Islet precursor cell (in vitro differentiated cells): ENCODE data around the gene ARRDC2.
"Not testable (repeated sequence)": the region's sequence is repeated elsewhere in the genome, so short reads cannot be mapped to it uniquely, and the experiment has no call there.

Source experiments
- DNase-seq: peaks from one replicate; pipeline ENCODE4 v3.0.0-alpha.2; 2018

The ARRDC2 gene

DNA sequence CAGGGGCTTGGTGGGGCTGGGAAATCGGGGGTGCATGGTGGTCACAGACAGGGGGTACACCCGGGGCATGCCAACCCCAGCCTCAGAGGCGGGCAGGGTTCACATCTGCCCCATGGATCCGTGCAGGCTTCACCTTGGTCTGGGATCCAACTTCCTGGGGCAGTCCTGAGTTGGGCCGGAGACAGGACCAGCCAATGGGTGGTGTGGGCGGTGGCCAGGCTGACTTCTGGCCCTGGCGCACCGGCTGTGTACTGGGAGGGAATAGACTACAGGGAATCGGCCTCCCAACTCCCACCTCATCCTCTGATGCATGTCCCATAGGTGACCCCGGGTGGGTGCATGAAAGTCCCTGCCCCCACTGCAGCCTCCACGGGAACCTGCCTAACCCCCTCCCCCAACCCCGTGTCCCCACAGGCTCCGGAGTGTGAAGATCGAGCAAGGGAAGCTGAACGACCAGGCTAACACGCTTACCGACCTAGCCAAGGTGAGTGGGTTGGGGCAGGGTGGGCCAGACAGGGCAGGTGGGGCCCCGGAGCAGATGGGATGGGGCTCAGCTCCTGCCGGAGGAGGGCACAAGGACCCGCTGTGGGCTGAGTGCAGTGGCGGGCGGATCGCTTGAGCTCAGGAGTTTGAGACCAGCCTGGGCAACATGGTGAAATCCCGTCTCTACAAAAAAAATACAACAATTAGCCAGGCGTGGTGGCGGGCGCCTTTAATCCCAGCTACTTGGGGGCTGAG is 14.7 kb upstream of the ARRDC2 start:
- no peak for DNase-seq

DNA sequence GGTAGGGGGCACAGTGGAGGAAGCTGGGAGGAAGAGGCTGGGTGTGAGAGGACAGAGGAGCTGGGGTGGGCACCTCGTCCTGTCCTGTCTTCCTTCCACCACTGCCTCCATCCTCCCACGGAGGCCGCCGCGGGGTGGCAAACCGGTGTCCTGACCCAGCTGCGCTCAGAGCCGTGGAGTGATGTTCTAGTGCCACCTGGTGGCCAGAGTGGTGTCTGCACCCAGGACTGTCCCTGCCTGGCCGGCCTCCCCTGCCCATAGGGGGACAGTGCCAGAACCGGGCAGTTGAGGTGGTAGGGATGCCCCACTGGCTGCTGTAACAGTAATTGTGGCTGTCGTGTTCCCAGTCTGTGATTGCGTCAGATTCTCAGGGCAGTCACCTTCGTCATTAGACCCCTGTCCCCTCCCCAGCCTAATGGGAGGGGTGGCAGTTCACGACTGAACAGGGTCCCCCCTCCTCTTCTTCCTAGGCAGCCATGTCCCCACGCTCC is 11.1 kb upstream of the ARRDC2 start:
- DNase-seq = peak; percentile 90

DNA sequence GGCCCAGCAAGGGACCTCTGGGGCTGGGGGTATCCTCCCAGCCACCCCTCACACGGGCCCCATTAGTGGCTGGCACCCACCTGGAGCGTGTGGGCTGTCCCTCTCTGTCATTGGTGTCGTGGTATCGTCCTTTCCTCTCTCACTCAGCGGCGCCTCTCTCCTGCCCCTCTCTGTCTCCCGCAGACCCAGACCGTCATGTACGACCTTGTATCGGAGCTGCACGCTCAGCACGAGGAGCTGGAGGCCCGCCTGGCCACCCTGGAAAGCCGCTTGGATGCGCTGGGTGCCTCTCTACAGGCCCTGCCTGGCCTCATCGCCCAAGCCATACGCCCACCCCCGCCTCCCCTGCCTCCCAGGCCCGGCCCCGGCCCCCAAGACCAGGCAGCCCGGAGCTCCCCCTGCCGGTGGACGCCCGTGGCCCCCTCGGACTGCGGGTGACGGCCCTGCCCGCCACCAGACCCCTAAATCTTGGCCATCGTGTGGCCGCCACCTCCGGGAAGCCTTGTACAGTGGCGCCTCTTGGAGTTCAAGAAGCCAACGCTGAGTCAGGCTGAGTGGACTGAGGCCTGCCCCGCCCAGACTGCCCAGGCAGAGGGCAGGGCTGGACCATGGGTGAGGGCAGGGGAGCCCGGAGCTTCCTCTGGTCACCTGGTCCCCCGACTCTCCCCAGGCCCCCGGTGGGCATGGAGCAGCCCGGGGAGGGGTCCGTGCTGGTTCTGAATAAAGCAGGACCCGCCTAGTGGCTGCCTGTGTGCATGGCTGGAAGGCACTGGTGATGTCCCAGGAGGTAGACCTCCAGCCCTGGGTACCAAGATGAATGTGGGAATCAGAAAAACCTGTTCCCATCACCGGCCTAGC is 9.8 kb upstream of the ARRDC2 start:
- DNase-seq = peak; percentile 64

DNA sequence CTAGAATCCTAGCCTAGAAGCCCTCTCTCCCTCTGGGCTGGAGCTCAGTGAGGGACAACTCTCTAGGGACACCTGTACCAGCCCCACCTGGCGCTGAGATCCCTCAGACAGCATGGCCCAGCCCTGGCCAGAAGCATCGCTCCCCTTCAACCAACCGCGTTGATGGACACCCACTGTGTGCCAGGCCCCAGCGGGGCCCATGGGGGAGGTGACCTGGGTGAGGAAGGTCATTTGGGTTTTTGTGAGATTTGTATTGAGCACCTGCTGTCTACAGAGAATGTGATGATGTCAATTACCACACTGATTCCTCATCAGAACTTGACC is 9.2 kb upstream of the ARRDC2 start:
- no peak for DNase-seq

DNA sequence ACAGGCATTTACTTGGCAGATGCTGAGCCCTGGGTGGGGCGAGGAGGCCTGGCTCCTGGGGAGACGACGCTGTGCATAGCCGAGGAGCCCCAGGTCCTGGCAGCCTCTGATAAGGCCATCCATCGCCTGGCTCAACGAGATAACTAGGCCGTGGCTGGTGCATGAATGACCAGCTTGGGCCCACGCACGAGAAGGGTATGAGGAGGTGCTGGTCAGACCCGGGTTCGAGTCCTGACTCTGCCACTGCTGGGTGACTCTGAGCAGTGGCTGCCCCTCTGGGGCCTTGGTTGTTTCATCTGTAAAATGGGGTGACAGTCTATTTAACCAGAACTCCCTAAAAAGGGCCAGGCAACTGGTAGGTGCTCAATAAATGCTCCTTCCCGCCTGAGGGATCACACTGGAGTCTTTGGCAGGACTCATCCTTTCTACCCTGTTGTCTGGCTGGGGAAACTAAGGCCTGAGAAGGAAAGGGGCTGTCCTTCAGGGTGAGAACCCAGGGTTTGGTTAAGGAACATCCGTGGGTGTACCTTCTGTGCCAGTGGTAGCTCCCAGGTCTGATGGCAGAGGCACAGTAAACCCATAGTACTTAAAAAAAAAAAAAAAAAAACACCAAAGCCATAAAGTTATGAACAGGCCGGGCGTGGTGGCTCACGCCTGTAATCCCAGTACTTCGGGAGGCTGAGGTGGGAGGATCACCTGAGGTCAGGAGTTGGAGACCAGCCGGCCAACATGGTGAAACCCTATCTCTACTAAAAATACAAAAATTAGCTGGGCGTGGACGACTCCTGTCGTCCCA is 8.1 kb upstream of the ARRDC2 start:
- no peak for DNase-seq

DNA sequence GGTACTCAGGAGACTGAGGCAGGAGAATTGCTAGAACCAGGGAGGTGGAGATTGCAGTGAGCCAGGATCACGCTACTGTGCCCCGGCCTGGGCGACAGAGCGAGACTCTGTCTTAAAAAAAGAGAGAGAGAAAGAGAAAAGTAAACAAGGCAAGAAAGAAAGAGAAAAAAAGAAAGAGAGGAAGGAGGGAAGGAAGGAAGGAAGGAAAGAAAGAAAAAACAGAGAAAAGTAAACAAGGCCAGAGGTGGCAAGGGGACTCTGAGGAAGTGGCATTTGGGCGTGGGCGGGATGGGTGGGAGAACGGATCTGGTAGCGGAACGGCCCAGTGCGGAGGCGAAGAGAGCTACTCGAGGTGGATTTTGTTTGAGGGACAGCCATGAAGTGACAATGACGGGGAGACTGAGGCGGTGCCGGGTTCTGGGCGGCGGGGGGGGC is 7.5 kb upstream of the ARRDC2 start:
- DNase-seq = no peak

DNA sequence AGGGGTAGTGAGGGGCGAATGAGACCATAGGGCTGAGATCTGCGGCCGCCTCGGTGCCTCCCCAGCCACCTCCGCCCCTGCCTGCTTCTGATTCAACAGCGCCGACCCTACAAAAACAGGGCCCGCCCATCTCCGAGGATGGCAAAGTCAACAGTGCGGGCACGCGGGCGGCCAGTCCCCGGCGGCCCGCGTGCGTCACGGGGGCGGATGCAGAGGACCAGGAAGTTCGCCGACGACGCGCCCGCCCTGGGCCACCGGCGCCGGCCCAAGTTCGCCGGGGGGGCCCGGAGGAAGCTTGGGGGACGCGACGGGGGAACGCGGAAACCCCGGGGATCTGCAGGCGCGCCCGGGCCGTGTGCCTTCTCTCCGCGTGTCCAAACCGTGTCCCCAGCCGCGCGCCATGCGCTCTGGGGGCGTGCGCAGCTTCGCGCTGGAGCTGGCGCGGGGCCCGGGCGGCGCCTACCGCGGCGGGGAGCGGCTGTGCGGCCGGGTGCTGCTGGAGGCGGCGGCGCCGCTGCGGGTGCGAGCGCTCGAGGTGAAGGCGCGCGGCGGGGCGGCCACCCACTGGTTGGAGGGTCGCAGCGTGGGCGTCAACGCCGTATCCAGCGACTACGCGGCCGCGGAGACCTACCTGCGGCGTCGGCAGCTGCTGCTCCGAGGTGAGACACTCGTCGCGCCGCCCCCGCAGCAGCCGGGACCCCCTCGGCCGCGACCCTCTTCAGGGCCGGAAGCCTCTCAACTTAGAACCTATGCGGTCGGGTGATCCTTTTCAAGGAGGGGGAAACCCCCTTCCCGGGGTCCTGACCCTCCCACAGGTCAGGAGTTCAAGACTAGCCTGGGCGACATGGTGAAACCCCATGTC is 6.8 kb upstream of the ARRDC2 start:
- DNase-seq = peak; percentile 79

DNA sequence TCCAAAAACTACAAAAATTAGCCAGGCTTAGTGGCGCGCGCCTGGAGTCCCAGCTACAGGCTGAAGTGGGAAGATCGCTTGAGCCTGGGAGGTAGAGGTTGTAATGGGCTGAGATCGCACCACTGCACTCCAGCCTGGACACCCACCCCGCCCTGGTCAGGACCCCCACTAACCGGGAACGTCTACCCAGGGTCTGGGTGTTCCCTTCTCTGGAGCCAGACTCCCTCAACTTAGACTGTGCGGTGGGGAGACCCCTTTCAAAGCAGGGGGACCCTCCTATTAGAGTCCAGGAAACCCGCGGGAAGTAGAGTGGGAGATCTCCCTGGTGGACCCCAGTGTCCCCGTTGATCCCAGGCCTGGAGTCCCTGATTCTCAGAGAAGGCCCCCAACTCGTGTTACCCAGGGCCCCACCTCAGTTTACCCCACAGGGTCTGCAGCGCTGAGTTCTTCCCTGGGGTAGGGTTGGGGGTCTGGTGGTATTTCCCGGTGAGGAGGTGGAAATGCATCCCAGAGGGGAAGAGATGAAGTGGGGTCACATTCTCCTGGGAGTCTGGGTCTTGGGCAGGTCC is 6.1 kb upstream of the ARRDC2 start:
- no peak for DNase-seq

DNA sequence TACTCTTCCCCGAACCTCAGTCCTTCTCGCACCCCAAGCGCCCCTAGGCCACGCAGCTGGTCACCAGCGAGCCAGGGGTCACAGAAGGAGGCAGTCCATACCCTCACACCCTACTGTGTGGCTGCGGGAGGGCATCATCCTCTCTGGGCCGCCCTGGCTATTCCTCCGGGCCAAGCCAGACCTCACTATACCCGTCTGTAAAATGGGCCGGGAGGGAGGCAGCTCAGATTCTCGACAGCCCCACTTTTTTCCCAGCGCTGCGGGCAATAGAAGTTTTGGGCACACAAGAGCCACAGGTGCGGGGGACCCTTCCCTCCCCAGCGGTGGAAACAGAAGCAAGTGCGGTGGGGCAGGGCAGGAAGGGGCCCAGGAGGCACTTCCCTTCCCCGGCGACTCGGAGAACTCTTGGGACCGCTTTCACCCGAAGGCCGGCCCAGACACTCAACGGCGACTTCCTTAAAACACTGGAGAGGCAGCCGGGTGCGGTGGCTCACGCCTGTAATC is 5.6 kb upstream of the ARRDC2 start:
- no peak for DNase-seq

DNA sequence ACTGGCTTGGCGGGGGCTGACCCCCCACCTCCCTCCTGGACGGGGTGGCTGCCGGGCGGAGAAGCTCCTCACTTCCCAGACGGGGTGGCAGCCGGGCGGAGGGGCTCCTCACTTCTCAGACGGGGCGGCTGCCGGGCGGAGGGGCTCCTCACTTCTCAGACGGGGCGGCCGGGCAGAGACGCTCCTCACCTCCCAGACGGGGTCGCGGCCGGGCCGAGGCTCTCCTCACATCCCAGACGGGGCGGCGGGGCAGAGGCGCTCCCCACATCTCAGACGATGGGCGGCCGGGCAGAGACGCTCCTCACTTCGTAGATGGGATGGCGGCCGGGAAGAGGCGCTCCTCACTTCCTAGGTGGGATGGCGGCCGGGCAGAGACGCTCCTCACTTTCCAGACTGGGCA is 2.2 kb upstream of the ARRDC2 start:
- not testable (repeated sequence) for DNase-seq

DNA sequence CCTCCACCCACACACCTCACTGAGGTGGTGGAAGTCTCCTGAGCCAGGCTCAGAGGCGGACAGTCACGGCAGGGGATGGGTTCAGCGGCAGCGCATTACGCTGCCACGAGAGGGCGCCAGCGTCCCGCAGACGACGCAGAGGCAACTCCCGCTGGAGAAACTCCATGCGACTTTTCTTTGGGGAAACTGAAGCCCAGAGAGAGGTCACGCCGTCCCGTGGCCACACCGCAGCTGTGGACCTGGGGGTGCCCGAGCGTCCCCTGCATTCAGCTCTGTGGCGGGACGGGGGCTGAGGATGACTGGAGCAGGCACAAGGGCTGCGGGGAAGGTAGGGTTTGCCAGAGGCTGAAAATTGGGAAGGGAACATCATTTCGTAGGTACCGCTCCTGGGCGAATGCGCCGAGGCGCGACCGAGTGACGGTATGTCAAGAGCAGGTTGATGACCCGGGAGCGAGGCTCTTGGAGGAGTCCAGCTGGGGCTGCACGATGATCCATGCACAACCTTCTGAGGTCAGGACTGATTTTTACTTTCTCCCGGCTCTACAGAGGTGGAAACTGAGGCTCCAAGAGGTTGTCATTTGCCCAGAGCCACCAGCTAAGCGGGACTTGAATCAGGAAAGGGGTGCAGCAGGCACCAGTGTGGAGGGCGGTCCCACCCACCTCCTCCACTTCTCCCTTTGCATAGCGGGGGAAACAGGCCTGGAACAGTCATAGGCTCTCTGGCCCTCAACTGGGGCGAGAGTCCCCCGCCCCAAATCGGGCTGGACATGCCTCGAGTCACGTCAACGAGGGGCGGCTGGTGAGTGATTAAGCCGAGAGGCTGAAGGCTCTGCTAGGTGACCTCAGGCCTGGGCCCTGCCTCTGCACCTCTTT is 690 bp upstream of the ARRDC2 start:
- peak; percentile 89 for DNase-seq

DNA sequence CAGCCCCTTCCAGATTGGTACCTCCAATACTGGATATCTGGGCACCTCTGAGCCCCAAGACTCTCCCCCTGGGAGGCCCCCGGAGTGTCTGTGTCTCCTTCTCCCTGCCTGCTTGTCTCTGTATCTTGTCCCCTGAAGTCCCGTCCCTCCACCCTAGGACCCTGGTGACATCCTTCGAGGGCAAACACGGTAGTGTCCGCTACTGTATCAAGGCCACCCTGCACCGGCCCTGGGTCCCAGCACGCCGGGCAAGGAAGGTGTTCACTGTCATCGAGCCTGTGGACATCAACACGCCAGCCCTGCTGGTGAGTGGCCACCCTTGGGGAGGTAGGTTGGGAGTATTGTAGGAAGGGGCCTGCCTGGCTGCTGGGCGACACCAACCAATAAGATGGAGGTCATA is 844 bp downstream of the ARRDC2 start:
- DNase-seq = no peak

DNA sequence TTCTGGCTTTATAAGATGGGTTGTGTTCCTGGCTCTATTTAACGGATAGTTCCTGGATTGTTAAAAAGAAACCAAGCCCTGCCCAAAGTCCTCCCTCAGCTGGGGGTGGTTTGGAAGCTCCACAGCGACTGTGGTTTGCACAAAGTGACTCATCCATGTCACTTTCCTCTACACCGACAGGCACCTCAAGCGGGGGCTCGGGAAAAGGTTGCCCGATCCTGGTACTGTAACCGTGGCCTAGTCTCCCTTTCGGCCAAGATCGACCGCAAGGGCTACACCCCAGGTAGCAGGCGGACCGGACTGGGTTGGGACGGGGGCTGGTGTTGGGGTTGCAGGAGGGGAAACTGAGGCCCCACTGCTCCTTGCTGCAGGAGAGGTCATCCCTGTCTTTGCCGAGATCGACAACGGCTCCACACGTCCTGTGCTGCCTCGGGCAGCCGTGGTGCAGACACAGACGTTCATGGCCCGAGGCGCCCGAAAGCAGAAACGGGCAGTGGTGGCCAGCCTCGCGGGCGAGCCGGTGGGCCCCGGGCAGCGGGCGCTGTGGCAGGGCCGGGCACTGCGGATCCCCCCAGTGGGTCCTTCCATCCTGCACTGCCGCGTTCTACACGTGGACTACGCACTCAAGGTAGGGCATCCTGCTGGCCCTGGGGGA is 1.6 kb downstream of the ARRDC2 start:
- no peak for DNase-seq

DNA sequence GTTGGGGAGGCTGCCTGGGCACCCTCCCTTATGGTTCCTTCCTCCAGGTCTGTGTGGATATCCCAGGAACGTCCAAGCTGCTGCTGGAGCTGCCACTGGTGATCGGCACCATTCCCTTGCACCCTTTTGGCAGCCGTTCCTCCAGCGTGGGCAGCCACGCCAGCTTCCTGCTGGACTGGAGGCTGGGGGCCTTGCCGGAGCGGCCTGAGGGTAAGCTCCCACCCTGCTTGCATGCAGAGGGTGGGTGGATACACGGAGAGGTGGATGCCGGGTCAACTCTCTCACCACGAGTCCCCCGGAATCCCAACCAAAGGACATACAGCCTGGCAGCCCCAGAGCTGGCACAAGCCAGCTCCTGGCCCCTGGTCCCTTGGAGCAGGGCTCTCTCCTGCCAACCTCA is 2.2 kb downstream of the ARRDC2 start:
- DNase-seq = no peak

DNA sequence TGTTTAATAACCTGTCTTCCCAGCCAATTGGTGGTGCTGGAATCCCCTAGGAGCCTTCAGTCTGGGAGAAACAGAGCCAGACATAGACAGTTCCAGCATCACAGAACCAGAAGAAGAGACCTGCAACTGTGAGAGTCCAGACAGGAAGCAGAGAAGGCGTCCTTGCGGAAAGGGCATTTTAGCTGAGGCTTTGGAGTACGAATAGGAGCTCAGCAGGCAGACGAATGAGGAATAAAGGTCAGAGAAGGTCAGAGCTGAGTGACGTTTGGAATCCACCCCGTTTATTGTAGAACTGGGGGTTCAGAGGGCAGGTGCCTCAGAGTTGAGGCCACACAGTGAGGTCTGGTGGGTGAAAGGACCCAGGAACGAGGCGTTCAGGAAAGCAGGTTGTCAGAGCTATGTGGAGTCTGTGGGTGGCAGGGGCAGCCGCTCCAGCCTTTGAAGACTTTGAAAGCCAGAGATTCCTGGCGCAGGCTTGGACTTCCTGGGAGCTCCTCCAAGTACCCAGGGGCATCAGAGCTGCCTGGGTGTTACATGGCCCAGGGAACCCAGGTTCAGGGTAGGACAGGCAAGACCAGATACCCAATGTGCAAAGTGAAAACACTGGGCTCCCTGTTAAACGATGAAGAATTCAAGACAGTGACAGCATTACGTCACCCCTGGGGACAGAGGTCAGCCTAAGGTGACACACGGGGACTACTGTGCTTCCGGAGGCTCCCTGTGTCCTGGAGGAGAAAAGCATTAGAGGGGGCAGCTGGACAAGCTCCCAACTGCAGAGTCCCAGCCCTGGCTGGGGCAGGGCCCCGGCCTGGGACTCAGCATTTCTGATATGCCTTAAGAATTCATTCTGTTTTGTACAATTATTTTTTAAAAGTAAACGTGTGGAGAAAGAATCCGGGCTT is 5.5 kb downstream of the ARRDC2 start:
- no peak for DNase-seq

DNA sequence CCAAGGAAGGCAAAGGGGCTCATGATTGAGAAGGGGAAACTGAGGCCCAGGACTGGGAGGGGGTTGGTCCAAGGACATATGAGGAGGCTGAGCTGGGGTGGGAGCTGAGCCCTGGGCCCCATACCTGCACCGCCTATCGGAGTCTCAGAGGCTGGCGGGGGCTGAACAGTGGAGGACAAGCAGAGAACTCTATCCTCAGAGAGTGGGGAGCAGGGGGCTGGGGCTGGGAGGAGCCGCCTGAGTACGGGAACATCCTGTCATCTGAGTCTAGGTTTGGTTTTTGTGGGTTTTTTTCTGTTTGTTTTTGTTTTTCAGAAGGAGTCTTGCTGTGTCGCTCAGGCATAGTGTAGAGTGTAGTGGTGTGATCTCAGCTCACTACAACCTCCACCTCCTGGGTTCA is 6.2 kb downstream of the ARRDC2 start:
- DNase-seq = no peak

DNA sequence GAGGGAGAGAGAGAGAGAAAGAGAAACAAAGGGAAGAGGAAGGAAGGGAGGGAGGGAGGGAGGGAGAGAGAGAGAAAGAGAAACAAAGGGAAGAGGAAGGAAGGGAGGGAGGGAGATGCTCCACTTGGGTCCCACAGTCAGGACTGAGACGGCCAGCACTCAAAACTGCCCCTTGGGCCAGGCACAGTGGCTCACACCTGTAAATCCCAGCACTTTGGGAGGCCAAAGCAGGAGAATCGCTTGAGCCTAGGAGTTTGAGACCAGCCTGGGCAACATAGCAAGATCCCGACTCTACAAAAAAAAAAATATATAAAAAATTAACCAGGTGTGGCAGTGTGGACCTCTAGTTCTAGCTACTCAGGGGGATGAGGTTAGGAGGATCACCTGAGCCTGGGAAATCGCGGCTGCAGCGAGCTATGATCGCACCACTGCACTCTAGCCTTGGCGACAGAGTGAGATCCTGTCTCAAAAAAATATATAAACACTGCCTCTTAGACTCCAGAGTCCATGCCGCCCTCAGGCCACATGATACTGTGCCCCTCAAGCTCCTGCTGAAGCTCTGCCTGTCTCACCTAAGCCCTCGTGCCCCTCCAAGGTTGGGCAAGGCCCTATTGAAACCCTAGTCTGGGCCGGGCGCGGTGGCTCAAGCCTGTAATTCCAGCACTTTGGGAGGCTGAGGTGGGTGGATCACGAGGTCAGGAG is 8.4 kb downstream of the ARRDC2 start:
- DNase-seq = no peak

DNA sequence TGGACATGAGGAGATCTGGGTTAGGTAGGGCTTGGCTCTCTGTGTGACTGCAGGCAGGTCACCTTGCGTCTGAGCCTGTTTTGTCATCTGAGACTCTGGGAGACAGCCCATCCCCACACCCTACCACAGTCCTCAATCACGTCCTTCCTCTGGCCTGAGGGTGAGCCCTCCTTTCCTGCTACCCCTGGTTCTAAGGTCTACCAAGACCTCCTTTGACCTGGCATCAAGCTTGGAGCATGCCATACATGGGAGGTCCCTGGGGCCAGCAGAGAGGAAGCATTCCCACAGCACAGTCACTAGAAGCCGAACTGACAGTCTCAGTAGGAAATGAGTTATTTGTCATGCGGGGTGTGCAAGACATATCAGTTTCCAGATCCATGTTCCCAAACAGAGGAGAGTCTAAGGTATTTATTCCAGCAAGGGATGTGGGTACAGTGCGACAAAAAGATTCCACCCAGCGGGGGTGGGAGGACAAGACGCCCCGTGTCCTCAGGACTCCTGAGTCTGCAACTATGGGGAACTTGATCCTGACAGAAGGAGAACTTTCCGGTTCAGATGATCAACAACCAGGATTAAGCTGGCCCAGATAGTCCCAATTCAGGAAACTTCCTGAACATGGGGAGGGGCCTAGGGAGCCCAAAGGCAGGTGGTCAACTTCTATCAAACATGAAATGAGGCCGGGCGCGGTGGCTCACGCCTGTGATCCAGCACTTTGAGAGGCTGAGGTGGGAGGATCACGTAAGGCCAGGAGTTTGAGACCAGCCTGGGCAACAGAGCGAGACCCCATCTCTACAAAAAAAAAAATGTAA is 9.5 kb downstream of the ARRDC2 start:
- no peak for DNase-seq
